GM19043 (cell line): ENCODE results near the gene VSIG10.
"Not testable (repeated sequence)": the region's sequence is repeated elsewhere in the genome, so short reads cannot be mapped to it uniquely, and the experiment has no call there.

Experiments
- ATAC-seq: cut with Tn5 transposase; IDR thresholded peaks from one replicate; pipeline ENCODE4 v1.9.1; 2021; ENCODE audit warnings: low read depth; ENCODE audit not compliant: unreplicated experiment

Gene VSIG10

DNA sequence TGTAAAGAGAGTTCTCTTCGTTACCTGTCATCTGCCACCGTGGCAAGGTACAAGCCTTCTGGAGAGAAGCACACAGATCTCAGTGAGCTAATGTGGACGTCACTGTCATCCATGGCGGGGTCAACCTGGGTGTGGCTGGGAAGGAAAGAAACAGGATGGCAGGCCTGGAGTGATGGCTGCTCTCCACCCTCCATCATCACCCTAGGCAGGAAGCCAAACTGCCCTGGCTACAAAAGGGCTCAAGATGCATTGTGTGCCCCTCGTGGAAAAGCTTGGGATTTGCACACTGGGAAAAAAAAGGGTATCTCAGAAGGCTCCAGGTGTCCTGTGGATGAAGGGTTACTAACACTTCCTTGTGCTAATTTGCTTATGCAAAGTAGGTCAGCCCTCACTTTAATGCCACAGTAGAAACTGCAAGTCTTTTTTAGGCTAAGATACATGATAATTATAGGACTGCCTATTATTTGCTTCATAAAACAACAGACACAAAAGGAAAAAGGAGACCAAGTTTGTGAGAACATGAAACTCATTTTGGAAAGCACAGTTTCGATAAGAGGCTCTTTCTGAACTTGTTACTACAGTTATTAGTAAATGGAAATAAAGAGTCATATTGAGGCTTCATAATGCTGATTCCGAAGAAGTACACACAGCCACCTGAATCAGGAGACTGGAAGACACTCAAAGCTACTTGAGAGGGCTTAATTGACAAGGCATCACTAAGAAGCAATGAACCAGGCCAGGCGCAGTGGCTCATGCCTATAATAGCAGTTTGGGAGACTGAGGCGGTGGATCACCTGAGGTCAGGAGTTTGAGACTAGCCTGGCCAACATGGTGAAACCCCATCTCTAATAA, 68.4 kb downstream of the VSIG10 start:
- ATAC-seq: peak; percentile 87

DNA sequence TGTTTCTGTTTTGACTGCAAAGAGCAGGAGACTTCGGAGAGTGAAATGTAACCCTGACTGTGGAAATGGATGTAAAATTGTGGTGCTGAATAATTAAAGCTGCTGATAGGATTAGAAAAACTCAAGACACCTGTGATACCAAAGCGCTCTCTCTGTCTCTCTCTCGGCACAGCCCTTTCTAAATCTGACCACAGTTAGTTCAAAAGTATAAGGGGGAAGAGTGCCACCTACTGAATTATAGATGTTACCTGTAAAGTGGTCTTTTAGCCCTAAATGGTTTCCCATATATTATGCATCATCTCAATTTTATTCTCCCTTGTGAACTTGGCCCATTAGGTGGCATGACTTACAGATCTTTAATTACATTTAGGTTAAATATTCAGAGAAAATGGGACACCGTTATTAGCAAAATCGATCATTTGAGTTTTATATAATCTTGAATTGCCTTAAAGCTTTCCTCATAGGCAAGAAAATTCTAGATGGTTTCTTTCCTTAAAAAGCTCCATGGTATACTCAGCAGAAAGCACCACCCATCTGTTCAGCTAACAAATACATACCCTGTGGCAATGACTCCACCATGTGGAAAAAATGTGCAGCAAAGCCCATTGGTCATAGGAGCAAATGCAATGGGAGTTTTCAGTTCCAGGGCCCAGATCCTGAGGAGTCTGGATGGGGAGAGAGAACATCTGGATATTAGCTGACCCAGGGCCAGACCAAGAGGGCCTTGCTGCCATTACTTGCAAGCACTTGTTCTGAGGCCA, 69.2 kb downstream of the VSIG10 start:
- no peak for ATAC-seq

DNA sequence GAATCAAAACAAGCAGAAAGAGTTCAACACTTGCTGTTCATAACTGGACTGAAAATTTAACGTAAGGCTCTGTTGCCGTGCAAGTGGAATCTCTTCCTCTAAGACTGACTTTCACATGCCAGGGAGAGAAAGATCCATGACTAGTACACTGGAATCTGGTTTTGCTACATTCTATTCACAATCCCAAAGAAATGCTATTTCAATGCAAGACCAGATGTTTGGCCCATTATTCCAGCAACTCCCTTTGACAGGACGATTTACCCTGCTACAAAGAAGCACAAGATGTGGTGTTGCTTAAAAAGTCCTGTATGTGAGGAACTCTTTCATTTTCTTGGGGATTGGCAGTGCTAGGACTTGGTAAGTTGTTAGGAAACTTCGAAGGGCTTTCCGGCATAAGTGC, 69.9 kb downstream of the VSIG10 start:
- no peak for ATAC-seq

DNA sequence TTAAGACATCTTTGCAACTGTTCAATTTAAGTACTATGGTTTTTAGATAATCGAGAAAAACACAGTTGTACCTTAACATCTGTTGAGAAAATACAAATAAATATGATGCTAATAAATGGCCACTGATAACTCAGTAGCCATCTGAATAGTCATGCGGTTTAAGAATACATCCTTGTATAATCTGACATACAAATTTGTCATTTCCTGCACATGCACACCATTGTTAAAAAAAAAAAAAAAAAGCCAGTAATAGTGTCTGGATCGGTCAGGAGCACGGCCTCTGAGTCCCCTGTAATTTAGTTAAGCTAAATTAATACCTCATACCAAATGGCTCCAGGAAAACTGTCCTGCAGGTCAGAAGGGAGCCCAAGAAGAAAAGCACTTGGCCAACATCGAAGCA, 70.5 kb downstream of the VSIG10 start:
- ATAC-seq: no peak

DNA sequence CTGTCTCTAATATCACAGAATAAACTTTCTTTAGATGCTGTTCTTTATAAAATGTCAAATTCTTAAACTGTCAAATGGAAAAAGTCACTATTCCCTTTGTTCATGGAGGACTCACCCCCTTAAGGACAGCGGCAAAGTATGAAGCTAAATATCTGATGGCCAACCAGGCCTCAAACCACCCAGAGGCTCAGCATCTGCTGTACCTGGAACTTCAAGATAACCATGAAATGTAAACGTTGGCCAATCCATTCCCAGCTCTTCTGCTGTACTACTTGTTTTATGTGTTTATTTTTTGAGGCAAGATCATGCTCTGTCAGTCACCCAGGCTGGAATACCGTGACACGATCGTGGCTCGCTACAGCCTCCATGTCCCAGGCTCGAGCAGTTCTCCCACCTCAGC, 71.6 kb downstream of the VSIG10 start:
- no peak for ATAC-seq

DNA sequence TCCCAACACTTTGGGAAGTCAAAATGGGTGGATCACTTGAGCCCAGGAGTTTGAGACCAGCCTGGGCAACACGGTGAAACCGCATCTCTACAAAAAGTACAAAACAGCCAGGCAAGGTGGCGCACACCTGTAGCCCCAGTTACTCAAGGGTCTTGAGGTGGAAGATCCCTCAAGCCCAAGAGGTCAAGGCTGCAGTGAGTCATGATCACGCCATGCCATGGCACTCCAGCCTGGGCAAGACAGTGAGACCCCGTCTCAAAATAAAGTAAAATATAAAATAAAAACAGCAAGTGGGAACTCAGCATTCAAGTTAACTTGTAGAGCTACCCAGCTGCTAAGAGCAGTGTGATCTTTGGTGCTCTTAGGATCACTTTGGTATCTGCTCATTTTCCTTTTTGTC, 74.6 kb downstream of the VSIG10 start:
- no peak for ATAC-seq

DNA sequence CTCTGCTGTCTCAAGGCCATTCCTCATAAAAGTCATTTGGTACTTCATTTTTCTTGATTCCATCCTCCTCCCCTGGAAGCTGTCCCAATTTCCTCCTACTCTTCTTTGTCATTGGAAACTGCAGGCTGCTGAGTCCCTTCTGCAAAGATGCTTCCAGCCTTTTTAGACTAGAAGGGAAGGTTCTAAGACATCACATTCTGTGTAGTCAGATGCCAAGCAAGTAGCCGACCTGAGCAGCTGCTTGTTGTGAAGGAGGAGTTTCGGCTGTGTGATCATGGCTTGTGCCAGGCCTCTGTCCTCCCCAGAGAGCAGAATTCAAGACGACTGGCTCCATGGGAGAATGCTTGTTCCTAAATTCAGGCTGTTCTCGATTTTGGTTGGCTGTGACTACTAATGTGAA, 78.6 kb downstream of the VSIG10 start:
- no peak for ATAC-seq

DNA sequence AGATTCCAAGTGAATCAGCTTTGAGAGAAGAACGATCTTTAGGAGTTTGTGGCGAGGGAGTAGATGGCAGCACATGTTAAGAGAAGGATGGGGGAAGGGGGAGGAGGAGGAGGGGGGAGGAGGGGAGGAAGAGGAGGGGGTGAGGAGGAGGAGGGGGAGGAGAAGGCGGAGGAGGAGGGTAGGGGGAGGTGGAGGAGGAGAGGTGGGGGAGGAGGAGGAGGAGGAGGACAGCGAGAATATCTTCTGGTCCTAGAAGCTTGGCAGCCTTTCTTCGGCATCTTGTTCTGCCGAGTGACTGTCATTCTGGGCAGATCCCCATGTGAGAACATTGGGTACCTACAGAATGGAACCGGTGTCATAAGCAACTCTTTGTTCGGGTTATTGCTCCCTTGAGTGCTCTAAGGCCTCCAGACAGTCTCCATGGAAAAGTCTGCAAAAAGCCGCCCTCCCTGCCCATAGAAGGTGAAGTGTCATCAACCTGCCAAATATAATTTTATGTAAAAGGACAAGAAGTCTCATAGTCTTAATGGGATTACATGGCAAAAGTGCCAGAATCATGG, 80.4 kb downstream of the VSIG10 start:
- no peak for ATAC-seq

DNA sequence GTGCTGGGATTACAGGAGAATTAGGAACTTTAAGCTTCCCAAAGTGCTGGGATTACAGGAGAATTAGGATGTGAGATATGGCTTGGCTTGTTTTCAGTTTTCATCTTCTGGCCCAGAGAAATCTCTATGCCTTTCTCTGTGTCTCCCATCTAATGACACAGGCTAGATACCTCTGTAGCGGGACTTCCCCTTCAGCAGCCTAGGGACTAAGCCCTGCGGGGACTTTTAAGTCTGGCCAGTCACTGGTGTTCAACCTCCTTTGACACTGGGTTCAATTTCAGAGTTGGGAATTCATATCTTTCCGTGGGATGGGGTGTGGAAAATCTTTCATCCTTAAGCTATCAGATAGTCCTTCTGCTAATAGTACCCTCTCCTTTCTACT, 81.1 kb downstream of the VSIG10 start:
- no peak for ATAC-seq

DNA sequence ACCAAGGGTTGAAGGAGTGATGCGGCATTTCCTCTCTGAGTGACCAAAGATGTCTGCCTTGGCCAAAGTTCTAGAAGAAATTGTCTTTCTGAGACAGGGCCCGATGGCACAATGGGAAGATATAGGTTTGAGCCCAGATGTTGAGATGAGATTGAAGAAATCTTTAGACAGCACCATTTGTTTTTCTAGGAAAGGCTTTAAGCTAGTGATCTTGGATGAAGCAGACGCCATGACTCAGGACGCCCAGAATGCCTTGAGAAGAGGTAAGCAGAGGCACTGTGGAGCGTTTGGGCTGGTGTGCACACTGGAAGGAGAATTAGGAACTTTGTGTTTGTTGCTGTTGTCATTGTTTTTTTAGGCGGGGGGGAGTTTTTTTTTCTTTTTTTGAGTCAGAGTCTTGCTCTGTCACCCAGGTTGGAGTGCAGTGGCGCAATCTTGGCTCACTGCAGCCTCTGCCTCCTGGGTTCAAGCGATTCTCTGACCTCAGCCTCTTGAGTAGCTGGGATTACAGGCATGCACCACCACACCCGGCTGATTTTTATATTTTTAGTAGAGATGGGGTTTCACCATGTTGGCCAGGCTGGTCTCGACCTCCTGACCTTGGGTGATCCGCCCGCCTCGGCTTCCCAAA, 81.6 kb downstream of the VSIG10 start:
- not testable (repeated sequence) for ATAC-seq

DNA sequence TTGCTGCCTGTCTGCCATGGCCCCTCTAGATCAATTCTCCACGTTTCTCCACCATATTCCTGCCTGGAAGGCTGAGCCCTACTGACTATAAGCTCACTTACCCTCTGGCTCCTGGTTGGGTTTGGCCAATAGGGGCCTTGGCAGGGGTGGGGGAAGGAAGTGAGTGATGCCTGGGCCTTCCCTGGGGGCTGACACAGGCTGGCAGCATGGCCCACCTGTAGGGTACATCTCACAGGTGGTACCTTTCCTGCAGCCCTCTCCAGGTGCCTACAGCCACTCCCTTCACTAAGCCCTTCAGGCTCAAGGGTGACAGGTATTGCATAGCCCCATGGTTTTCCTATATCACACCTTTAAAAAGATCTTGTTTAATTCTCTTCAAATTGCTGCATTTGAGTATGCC, 83.8 kb downstream of the VSIG10 start:
- ATAC-seq: no peak

DNA sequence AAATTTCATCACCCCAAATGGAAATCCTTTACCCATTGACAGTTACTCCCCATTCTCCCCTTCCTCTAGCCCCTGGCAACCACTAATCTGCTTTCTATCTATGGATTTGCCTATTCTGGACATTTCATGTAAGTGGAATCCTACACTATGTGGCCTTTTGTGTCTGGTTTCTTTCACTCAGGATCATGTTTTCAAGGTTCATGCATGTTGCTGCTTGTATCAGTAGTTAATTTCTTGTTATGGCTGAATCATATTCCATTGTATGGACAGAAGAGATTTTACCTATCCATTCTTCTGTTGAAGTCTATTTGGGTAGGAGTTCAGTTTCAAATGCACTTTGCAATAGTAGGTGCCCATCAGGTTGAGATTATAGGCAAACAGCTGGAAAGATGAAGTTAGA, 85.9 kb downstream of the VSIG10 start:
- ATAC-seq: no peak

DNA sequence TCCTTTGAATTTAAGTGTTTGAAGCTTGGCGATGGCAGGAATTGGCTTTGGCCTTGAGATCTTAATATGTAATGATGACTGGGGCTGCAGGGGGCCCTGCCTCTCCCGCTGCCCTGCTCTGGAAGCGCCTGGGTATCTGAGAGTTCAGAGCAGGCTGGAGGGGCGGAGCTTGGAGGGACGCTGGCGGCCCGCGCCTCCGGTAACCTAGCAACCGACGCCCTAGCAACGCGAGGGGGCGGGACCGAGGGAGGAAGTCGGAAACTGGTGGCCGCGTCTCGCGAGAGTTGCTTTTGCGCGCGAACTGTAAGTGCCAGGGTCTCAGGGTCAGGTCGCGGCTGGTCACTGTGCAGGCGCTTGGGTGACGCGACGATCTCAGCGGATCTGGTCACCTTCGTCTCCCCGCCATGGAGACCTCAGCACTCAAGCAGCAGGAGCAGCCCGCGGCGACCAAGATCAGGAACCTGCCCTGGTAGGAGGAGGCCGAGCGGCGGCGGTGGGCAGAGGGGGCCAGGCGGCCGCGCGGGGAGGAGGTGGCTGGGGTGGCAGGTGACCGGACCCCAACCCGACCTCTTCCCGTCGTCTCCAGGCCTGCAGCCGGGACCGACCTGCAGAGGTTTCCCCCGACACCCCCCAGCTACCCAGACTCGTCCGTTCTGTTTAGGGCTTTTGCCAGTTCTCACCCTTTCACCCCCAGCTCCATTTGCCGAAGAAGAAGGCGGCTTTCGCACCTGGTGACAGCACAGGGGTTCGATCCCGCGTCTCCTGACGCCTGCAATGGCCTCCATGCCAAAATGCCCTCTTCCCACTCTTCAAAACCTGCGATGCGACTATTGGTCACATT, 87.2 kb downstream of the VSIG10 start, which contains the start of gene RFC5:
Gene RFC5 (plus strand): TSS at position 280 of the 841 bp plus-strand sequence. CDS start 125 bp downstream, at position 405.
- peak; percentile 99 for ATAC-seq

DNA sequence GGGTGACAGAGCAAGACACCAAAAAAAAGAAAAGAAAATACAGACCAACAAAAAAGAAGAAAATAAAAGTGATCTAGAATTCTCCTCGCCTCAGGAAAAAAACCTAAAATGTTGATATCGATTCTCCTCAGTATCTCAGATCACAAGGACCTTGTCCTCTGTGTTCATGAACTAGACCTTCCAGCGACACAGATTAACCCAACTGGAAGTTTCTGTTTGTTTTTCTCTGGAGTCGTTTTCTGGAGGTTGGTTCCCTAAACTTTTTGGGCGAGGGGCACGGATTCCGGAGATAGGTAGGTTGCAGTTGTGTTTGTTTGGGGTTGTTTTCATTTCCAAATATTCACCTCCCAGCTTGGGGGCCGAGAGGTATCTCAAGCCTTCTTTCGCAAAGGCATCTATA, 87.9 kb downstream of the VSIG10 start:
- no peak for ATAC-seq

DNA sequence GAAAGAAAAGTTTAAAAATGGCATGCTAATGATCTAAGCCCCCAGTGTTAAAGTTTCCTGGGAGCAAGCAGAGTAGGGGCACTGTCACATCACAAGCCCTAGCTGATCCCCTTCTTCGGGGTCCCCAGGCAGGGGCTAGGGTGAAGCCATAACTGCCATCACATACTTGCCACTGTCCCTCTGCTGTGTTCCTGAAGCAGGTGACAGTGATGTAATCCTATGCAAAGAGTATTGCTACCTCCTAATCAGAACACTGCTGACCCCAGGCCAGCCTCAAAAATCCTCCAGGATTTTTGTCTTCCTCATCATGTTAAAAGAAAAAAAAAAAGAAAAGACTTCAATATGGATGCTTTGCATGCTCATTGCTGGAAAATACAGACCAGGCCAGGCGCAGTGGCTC, 88.5 kb downstream of the VSIG10 start:
- ATAC-seq: no peak
